ENCODE data around the gene CLCN4.
A peak's percentile ranks its signal among the peaks of the same experiment; 100 is the strongest.

CLCN4 gene

GRCh38 chrX:10169175-10169574, 12.4 kb downstream of the CLCN4 start:
- no peak for DNase-seq

DNA sequence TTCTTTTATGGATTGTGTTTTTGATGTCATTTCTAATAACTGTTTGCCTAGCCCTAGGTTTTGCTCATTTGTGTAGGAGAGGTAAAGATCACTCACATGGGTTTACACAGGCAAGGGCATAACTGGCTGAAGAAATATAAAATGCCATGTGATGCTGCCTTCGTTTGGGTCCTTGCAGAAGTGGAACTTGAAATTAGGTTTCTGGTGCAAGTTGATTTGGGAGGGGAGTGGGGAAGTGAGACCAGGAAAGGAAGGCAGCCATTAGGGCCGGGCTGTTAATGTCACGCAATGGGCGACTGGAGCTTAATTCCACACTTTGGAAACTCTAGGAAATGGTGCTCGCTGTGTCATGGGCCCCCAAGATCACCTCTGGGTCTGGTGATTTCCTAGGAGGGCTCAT, 14.5 kb downstream of the CLCN4 start:
- no peak for DNase-seq

GRCh38 chrX:10172877-10173276, 16.1 kb downstream of the CLCN4 start:
- DNase-seq = no peak

GRCh38 chrX:10173331-10173900, 16.6 kb downstream of the CLCN4 start:
- peak; percentile 49 for DNase-seq

- no peak for DNase-seq
These were observed 17.3 kb downstream of the CLCN4 start for GRCh38 chrX:10174051-10174450.

DNA sequence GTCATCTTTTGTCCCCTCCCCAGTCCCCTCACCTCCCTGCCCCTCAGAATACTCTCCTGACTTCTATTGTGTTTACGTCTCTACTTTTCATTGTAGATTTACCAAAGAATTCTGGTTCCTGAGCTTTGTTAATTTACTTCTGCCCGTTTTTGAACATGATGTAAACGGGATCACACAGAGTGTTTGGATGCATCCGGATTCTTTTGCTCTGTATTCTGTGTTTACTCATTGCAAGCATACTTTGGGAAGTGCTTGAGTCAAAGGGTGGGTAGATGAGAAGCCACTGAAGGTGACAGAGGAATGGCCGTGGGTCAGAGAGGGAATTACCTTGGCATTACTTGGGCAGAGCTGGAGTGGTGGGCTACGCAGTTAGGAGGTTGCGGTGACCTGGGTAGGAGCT, 18.0 kb downstream of the CLCN4 start:
- no peak for DNase-seq

GRCh38 chrX:10175319-10175871, 18.6 kb downstream of the CLCN4 start:
- no peak for DNase-seq

- DNase-seq = peak; percentile 5
These were observed 19.6 kb downstream of the CLCN4 start for GRCh38 chrX:10176121-10177003.

- DNase-seq = no peak
These were observed 20.2 kb downstream of the CLCN4 start for GRCh38 chrX:10177004-10177396.

DNA sequence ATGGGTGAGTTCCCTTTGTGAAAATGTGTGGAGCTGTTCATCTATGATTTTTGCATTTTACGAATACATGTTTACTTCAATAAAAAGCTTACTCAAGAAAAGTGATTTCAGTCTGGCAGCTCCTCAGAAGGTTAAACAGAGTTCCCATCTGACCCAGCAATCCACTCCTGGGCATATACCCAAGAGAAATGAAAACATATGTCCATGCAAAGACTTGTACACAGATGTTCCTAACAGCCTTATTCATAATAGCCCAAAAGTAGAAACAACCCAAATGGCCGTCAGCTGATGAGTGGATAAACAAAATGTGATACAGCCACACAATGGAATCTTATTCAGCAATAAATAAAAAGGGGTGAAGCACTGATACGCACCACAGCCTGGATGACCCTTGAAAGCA, 20.8 kb downstream of the CLCN4 start:
- DNase-seq = no peak

GRCh38 chrX:10178866-10179463, 22.2 kb downstream of the CLCN4 start:
- no peak for DNase-seq

GRCh38 chrX:10183760-10184159, 27.0 kb downstream of the CLCN4 start:
- no peak for DNase-seq

DNA sequence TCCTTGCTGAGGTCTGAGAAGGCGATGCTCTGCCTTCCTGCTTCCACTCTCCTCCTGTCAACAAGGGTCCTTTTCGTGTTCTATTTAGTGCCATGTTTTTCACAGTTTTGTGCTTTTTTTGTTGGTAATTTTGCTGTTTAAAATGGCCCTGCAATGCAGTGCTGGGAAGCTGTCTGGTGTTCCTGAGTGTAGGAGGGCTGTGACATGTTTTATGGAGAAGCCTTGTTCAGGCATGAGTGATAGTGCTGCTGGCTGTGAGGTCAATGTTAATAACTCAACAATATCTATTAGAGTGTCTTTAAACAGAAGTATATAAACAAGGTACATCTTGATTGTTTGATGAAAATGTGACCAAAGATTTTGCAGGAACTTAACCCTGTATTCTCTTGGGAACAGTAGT, 27.6 kb downstream of the CLCN4 start:
- no peak for DNase-seq

DNA sequence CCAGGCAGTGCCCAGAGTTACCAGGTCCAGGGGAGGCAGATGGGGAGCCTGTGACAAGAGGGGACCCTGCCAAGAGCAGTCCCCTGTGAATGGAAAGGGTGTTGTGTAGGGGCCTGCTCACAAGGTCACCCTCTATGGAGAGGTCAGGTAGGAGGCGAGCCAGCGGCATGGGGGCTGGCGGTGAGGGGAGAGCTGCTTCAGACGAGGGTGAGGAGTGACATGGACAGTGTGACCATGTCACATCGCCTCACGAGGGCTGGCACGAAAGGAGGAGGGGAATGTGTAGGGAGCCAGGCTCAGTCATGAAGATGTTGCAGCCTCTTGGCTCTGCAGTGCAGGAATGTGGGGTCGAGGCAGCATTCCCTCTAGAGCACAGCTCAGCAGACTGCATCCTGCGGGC, 29.6 kb downstream of the CLCN4 start:
- DNase-seq = no peak

DNA sequence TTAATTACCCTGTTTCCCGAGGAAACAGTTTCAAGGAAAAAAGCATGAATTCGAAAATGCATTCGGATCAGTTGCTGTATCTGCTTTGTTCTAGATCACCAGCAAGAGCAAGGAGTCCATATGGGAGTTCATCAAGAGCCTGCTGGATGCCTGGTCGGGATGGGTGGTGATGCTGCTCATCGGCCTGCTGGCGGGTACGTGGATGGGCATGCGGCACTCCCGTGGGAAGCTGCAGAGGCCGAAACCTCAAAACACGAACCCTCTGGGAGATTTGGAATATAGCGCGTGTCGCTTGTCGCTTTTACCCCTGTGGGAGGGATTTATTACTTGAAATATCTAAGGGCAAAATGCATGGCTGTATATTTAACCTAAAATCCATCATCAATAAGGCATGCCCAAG, 30.6 kb downstream of the CLCN4 start:
- DNase-seq = no peak

- peak; percentile 10 for DNase-seq
These were observed 32.8 kb downstream of the CLCN4 start for GRCh38 chrX:10189317-10190268.

GRCh38 chrX:10190367-10190766, 33.6 kb downstream of the CLCN4 start:
- DNase-seq = peak; percentile 11

DNA sequence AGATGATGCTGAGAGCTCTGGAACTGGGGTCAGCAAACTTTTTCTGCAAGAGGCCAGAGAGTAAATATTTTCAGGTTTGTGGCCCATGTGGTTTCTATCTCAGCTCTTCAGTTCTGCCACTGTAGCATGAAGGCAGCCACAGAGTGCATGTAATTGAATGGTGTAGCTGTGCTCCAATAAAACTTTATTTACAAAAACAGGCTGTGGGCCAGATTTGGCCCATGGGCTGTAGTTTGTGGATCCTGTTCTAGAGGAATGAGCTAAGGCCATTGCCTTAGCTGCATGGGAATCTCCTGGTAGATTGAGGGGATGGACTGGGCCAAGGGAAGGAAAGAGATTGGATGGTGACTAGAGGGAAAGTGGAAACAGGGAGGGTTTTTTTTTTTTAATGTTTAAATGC, 36.8 kb downstream of the CLCN4 start:
- DNase-seq = no peak

DNA sequence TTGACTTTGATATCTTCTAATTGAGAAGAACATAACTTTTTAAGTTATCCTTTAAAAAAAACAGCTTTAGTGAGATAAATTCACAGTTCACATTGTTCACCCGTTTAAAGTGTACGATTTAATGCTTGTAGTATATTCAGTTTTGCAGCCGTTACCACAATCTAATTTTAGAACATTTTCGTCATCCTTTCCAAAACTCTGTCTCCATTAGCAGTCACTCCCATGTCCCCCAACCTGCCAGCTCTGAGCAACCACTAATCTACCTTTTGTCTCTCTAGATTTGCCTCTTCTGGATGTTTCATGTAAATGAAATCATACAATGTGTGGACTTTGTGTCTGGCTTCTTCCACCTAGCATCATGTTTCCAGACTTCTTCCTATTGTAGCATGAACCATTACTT, 38.6 kb downstream of the CLCN4 start:
- no peak for DNase-seq

GRCh38 chrX:10195947-10196346, 39.2 kb downstream of the CLCN4 start:
- no peak for DNase-seq

GRCh38 chrX:10197279-10198210, 40.8 kb downstream of the CLCN4 start:
- no peak for DNase-seq

DNA sequence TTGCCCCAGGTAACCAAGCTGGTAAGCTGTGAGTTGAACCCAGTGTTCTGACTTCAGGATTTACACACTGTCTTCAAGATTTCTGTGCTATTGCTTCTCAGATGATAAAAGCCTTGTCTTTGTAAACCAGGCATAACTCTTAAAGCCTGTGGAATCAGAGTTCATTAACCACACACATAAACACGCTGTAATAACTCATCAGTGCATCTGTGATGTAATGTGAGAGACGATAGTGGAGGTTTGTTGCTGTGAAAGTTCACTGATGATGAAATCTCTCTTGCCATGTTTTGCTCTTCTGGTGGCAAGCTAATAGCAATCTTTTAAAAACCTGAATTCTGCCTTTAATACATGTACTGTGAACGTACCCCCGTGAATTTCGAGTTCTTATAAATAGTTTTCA, 41.5 kb downstream of the CLCN4 start:
- no peak for DNase-seq
